Stimulated activated CD4-positive, alpha-beta T cell treated with anti-CD3 and anti-CD28 coated beads, Interleukin-2, amount 100 ng/mL, for 48 hours (primary cell): Measurements from ENCODE around the gene MAPKBP1.
A peak's percentile ranks its signal among the peaks of the same experiment; 100 is the strongest.
"Not testable (repeated sequence)": the region's sequence is repeated elsewhere in the genome, so short reads cannot be mapped to it uniquely, and the experiment has no call there.

Experiments used
- DNase-seq, 2 donors: peaks; one replicate each; pipeline ENCODE4 v3.0.0-alpha.2; 2020

Gene MAPKBP1

GRCh38 chr15:41774062-41774881 lies at the start of gene MAPKBP1:
Gene MAPKBP1, plus strand, starts transcription at chr15:41774484. Its CDS starts 792 bp downstream, at chr15:41775276.
- DNase-seq, result peak; percentile 94 to 95

- DNase-seq, result no peak
Observed at GRCh38 chr15:41727143-41727542, 47.1 kb upstream of the MAPKBP1 start.

- not testable (repeated sequence) for DNase-seq
Observed at GRCh38 chr15:41728061-41728460, 46.2 kb upstream of the MAPKBP1 start.

- no peak for DNase-seq
Observed at GRCh38 chr15:41730543-41730942, 43.7 kb upstream of the MAPKBP1 start.

- DNase-seq, result no peak
Observed at GRCh38 chr15:41732483-41732882, 41.8 kb upstream of the MAPKBP1 start.

- DNase-seq, result no peak
Observed at GRCh38 chr15:41734079-41734478, 40.2 kb upstream of the MAPKBP1 start.

GRCh38 chr15:41735046-41735445 lies 39.2 kb upstream of the MAPKBP1 start:
- DNase-seq, result no peak

GRCh38 chr15:41735492-41735891 lies 38.8 kb upstream of the MAPKBP1 start:
- DNase-seq, result not testable (repeated sequence)

- DNase-seq, result no peak
Observed at GRCh38 chr15:41746802-41747201, 27.5 kb upstream of the MAPKBP1 start.

- no peak for DNase-seq
Observed at GRCh38 chr15:41756198-41756597, 18.1 kb upstream of the MAPKBP1 start.

- peak; percentile 23 to 29 for DNase-seq
Observed at GRCh38 chr15:41772720-41773331, 1.5 kb upstream of the MAPKBP1 start.

GRCh38 chr15:41773332-41773728 lies 954 bp upstream of the MAPKBP1 start:
- DNase-seq, result no peak

GRCh38 chr15:41773729-41774061 lies 589 bp upstream of the MAPKBP1 start:
- DNase-seq, result no peak

- DNase-seq, result no peak
Observed at GRCh38 chr15:41774882-41775417, 666 bp downstream of the MAPKBP1 start.

- no peak for DNase-seq
Observed at GRCh38 chr15:41775651-41776050, 1.4 kb downstream of the MAPKBP1 start.

GRCh38 chr15:41777421-41777973 lies 3.2 kb downstream of the MAPKBP1 start:
- no peak for DNase-seq

- no peak for DNase-seq
Observed at GRCh38 chr15:41778521-41778920, 4.2 kb downstream of the MAPKBP1 start.

GRCh38 chr15:41779662-41780157 lies 5.4 kb downstream of the MAPKBP1 start:
- no peak for DNase-seq

- no peak for DNase-seq
Observed at GRCh38 chr15:41780266-41780665, 6.0 kb downstream of the MAPKBP1 start.

GRCh38 chr15:41780727-41781126 lies 6.4 kb downstream of the MAPKBP1 start:
- DNase-seq, result no peak

- no peak for DNase-seq
Observed at GRCh38 chr15:41782371-41783282, 8.3 kb downstream of the MAPKBP1 start.

- DNase-seq, result no peak
Observed at GRCh38 chr15:41783296-41783695, 9.0 kb downstream of the MAPKBP1 start.

- no peak for DNase-seq
Observed at GRCh38 chr15:41788262-41788661, 14.0 kb downstream of the MAPKBP1 start.
